Ectodermal cell (in vitro differentiated cells): Measurements from ENCODE around the gene CEP164.
"Not testable (repeated sequence)": the region's sequence is repeated elsewhere in the genome, so short reads cannot be mapped to it uniquely, and the experiment has no call there.

Experiments used
- H3K27ac ChIP-seq: 2 replicates; pipeline ENCODE4 v1.7.0; 2013; ENCODE audit warnings: mild to moderate bottlenecking, low read depth, low read length; ENCODE audit not compliant: insufficient read depth, poor library complexity, severe bottlenecking
- H3K27me3 ChIP-seq: 2 replicates; pipeline ENCODE4 v1.7.0; 2013; ENCODE audit warnings: mild to moderate bottlenecking, low read length; ENCODE audit not compliant: insufficient read depth, control insufficient read depth, poor library complexity, severe bottlenecking
- H3K36me3 ChIP-seq: one replicate; pipeline ENCODE4 v1.7.0; 2013; ENCODE audit warnings: low read length; ENCODE audit not compliant: control insufficient read depth, insufficient read depth
- H3K4me1 ChIP-seq: one replicate; pipeline ENCODE4 v1.7.0; 2013; ENCODE audit warnings: low read length; ENCODE audit not compliant: control insufficient read depth, insufficient read depth
- H3K4me3 ChIP-seq: 2 replicates; pipeline ENCODE4 v1.7.0; 2013; ENCODE audit warnings: low read depth, low read length, control low read depth; ENCODE audit not compliant: insufficient read depth
- H3K9me3 ChIP-seq: 2 replicates; pipeline ENCODE4 v1.7.0; 2013; ENCODE audit warnings: mild to moderate bottlenecking, low read length, moderate library complexity; ENCODE audit not compliant: control insufficient read depth
- WGBS, 2 experiments: methylation state at CpG; one replicate each; pipeline ENCODE4 v1.1.7; 2013; ENCODE audit warnings: missing lambda C conversion rate in 2 of 2; 5-methylcytosine and 5-hydroxymethylcytosine counted together

Gene CEP164

DNA sequence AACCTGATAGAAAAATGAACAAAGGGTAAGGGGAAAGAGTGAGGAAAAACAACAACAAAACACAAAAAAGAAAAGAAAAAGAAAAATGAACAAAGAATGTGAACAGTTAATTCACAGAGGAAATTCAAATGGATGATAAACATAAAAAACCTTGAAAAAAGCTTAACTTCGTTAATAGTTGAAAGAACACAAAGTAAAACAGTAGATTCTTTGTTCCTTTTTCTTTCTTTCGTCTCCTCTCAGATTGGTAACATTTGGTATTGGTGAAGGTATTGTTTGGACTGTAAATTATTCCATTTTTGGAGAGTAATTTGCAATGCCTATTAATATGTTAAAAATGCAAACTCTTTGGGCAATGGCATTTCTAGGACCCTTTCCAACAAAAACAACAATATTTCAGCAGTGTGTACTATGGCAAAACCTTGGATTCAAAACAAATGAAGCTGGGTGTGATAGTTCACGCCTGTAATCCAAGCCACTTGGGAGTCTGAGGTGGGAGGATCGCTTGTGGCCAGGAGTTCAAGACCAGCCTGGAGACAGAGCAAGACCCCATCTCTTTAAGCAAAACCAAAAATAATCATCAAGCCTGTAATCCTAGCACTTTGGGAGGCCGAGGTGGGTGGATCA is 8.3 kb upstream of the CEP164 start:
- 90 to 91% methylated on average over 5 of the region's 5 CpGs for WGBS, 2 experiments
- Histone ChIP-seq H3K27ac (no peak overlapping the region), H3K36me3 (no peaks in the 10 kb centered on the region), H3K27me3 (peaks cover 7% of the 10 kb centered on the region), H3K4me3 (no peak overlapping the region), H3K4me1 (peaks cover 7% of the 10 kb centered on the region), H3K9me3 (no peaks in the 10 kb centered on the region)

DNA sequence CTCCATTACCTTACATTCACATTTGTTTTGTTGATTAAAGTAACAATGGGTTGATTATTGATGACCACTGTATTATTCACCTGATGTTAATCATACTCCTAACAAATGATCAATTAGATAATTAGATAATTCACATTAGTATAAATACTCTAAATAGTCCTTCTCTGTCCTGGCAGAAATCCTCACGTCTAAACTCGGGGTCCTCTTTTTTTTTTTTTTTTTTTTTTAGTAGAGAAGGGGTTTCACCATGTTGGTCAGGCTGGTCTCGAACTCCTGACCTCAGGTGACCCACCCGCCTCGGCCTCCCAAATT is 443 bp upstream of the CEP164 start:
- H3K9me3 ChIP-seq, H3K4me1 ChIP-seq, H3K27ac ChIP-seq, H3K36me3 ChIP-seq, H3K27me3 ChIP-seq: not testable (repeated sequence)
- WGBS, 2 experiments = 19 to 24% methylated on average over 5 of the region's 5 CpGs
- peak overlapping the region; percentile 54 for H3K4me3 ChIP-seq

DNA sequence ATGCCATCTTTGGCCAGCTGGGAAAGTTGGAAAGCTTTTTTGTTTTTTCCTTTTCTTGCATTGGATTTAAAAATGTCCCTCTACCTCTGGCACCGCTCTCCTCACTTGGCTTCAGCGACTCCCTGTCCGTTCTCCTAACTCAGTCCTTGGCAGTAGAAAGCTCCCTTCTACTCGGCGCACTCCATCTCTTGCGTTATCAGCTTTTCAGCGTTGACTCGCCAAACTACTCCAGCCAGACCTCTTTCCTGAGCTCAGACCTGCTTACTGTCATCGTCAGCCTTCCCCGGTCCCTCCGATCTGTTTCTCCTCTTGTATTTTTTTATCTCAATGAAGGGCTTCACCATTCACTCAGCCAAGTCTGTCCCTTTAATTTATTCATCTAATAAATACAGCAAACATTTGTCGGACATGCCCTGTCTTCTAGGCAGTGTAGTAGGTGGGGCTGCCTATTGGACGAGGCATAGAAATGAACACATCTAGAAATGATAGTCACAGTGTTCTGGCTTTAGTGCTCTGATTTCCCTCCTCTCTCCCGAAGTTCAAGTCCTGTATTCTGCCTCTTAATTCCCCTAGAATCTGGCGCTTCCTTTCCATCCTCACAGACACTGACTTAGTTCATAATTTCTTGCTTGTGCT is 839 bp downstream of the CEP164 start:
- H3K27ac ChIP-seq = no peak overlapping the region
- peaks cover 7% of the 10 kb centered on the region for H3K4me1 ChIP-seq
- no peaks in the 10 kb centered on the region for H3K27me3 ChIP-seq
- 31 to 33% methylated on average over 15 of the region's 15 CpGs for WGBS, 2 experiments
- peak overlapping the region; percentile 54 for H3K4me3 ChIP-seq
- no peaks in the 10 kb centered on the region for H3K36me3 ChIP-seq
- H3K9me3 ChIP-seq = no peaks in the 10 kb centered on the region

- WGBS, 2 experiments = 66 to 74% methylated on average over 2 of the region's 2 CpGs
- Histone ChIP-seq H3K4me3 (no peak overlapping the region), H3K9me3 (no peaks in the 10 kb centered on the region), H3K36me3 (no peaks in the 10 kb centered on the region), H3K4me1 (peaks cover 7% of the 10 kb centered on the region), H3K27me3 (no peaks in the 10 kb centered on the region), H3K27ac (no peak overlapping the region)
Observed at GRCh38 chr11:117332843-117333242, 5.2 kb downstream of the CEP164 start.

DNA sequence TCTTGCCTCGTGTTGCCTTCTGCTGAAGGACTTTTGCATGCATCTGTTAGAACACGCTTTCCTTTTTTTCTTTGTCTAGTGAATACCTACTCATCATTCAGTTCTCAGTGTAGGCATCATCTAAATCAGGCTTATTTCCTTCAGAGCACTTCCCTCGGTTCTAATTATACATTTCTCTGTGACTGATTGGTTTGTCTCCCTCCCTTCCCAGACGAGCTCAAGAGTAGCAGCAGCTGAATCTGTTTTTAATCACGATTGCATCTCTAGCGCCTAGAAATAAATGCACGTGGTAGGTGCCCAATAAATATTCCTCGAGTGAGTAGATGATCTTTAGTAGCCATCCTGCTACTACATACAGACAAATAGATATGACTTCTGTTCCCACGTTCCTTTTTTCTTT is 6.3 kb downstream of the CEP164 start:
- Histone ChIP-seq H3K27me3 (no peaks in the 10 kb centered on the region), H3K9me3 (no peaks in the 10 kb centered on the region), H3K27ac (no peak overlapping the region), H3K4me3 (no peak overlapping the region), H3K4me1 (peaks cover 3% of the 10 kb centered on the region), H3K36me3 (peaks cover 7% of the 10 kb centered on the region)
- 90 to 95% methylated on average over 9 of the region's 9 CpGs for WGBS, 2 experiments

GRCh38 chr11:117334896-117335295 is 7.2 kb downstream of the CEP164 start:
- Histone ChIP-seq H3K36me3 (peaks cover 7% of the 10 kb centered on the region), H3K4me1 (no peaks in the 10 kb centered on the region), H3K4me3 (no peak overlapping the region), H3K27ac (no peak overlapping the region), H3K27me3 (no peaks in the 10 kb centered on the region), H3K9me3 (no peaks in the 10 kb centered on the region)
- 84 to 88% methylated on average over 6 of the region's 6 CpGs for WGBS, 2 experiments

GRCh38 chr11:117335399-117335798 is 7.7 kb downstream of the CEP164 start:
- WGBS, 2 experiments = 91 to 95% methylated on average over 5 of the region's 5 CpGs
- no peaks in the 10 kb centered on the region for H3K9me3 ChIP-seq
- H3K27ac ChIP-seq = no peak overlapping the region
- H3K27me3 ChIP-seq = no peaks in the 10 kb centered on the region
- H3K4me3 ChIP-seq = no peak overlapping the region
- peaks cover 7% of the 10 kb centered on the region for H3K36me3 ChIP-seq
- H3K4me1 ChIP-seq = no peaks in the 10 kb centered on the region

DNA sequence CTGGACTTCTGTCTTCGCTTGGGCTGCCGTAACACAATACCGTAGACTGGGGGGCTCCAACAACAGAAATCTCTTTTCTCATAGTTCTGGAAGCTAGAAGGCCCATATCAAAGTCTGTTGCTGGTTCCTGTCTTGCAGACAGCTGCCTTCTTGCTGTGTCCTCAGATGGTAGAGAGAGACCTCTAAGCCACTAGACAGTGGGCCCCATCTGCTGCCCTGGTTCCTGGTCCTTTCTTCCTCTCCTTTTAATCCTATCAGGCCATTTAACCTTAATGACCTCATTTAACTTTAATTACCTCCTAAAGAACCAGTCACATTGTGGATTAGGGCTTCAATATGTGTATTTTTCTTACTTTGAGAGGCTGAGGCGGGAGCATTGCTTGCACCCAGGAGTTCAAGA is 9.4 kb downstream of the CEP164 start:
- Histone ChIP-seq H3K27ac (no peak overlapping the region), H3K4me1 (no peaks in the 10 kb centered on the region), H3K4me3 (no peak overlapping the region), H3K36me3 (peaks cover 7% of the 10 kb centered on the region), H3K27me3 (no peaks in the 10 kb centered on the region), H3K9me3 (no peaks in the 10 kb centered on the region)
- WGBS, 2 experiments = 94 to 96% methylated on average over 3 of the region's 4 CpGs

GRCh38 chr11:117345039-117345438 is 17.4 kb downstream of the CEP164 start:
- Histone ChIP-seq H3K27me3 (no peaks in the 10 kb centered on the region), H3K27ac (no peak overlapping the region), H3K9me3 (no peaks in the 10 kb centered on the region), H3K4me1 (no peaks in the 10 kb centered on the region), H3K4me3 (no peak overlapping the region), H3K36me3 (peaks cover 17% of the 10 kb centered on the region)
- WGBS, 2 experiments = 93 to 98% methylated on average over 2 of the region's 2 CpGs

GRCh38 chr11:117354550-117354949 is 26.9 kb downstream of the CEP164 start:
- no peaks in the 10 kb centered on the region for H3K36me3 ChIP-seq
- WGBS, 2 experiments = 93 to 99% methylated on average over 4 of the region's 4 CpGs
- no peak overlapping the region for H3K4me3 ChIP-seq

More at GRCh38 chr11:117354550-117354949, 26.9 kb downstream of the CEP164 start:
- no peaks in the 10 kb centered on the region for H3K4me1 ChIP-seq
- H3K27me3 ChIP-seq = no peaks in the 10 kb centered on the region
- no peak overlapping the region for H3K27ac ChIP-seq
- no peaks in the 10 kb centered on the region for H3K9me3 ChIP-seq
